Activated CD4-positive, alpha-beta T cell treated with anti-CD3 and anti-CD28 coated beads, Interleukin-2, amount 50 U/mL, for 24 hours (primary cell): Measurements from ENCODE around the gene UTP25.

Experiments used
- DNase-seq, 2 donors: peaks; one replicate each; pipeline ENCODE4 v3.0.0-alpha.2; 2020; ENCODE audit warnings: low read depth in 1 of 2, low spot score in 1 of 2

UTP25 gene

DNA sequence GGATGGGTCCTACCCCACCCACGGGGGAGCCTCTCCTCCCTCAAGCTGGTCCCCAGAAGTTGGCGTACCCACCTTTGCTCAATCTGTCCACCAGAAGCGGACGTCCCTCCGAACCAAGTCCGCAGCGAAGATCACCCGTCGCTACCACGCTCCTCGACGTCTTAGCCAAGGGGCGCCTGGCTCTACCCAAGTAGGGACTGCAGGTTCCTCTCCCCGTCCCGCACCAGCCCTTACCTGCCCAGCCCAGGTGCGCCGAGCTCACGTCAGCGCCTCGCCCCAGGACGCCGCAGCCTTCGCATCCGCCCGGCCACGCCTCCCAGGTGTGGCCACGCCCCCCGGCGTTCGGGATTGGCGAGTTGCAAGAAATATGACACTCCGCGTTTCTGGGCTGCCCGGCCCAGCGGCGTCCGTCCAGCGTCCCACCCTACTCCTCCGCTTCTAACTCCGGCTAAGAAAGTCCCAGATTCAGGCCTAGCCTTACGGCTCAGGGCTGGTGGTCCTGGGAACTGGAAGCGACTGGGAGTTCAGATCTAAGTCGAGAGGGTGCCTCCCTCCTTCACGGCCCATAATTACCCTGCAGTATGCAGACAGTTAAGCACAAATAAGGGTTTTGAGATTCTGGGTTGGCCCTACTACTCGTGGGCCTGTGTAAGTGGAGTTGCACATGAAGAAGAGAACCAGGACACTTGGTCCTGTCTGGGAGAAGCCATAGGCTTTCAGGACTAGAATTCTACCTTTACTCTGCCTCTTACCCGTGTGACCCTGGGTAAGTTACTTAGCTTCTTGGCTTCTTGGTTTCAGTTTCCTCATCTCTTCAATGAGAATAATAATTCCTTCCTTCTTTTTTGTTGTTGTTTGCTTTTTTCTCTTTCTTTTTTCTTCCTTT lies 21.7 kb upstream of the UTP25 start, which contains the start of gene IRF6:
Gene IRF6 (minus strand): TSS at position 268 of the 886 bp plus-strand sequence. CDS start 4,729 bp downstream, outside the sequence.
- DNase-seq, result peak in 1 of 2 donors; percentile 33

DNA sequence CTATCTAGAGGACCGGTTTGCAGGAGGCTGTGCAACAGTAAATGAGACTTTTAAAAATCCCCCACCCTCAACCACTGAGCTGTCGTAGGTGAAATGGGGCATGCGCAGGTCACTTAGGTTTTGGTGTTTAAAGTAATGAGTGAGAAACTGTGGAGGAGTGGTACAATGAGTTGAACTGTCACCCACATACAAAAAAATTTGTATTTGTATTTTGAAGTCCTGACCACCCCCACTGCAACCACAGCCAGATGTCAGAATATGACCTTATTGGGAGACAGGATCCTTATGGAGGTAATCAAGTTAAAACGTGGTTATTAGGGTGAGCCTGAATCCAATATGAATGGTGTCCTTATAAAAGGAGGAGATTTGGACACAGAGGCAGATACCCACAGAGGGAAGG lies 20.3 kb upstream of the UTP25 start:
- DNase-seq, result no peak

DNA sequence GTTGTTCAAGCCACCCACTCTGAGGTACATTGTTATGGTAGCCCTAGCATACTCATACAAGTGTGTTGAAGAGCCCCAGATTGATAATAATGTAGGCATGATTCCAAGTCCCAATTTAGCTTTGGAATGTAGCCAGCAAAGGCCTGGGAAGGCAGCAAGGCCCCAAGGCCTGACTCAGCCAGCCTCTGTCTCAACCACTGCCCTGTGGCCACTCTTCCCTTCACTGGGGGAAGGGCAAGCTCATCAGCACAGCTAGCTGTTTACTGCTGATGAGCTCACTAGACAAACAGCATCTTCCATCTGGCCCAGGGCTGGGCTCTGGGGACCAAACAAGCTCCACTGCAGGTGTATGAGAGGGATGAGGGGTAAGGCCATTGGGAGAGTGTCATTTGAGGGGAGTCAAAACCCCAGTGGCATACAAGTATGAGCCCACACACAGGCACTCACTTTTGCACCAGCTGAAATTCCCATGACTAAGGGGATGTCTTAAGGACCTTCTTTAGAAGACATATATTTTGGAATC lies 19.7 kb upstream of the UTP25 start:
- no peak for DNase-seq

DNA sequence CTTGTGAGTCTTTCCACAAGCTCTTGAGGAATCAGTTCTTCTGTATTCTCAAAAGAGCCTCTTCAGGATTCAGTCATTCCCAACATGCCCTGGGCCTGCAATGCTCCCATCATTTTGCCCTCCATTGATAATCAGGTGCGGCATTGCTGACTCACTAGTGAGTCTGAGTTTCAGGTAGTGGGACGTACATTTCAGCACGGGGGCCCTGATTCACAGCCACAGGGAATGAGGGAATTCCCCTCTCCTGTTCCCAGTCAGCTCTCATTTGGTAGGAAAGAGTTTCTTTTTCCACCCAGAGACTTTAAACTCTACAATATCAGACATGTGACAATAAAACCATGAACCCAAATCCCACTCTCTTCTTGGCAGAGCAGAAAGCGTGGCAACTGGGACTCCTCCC lies 18.2 kb upstream of the UTP25 start:
- DNase-seq, result no peak

DNA sequence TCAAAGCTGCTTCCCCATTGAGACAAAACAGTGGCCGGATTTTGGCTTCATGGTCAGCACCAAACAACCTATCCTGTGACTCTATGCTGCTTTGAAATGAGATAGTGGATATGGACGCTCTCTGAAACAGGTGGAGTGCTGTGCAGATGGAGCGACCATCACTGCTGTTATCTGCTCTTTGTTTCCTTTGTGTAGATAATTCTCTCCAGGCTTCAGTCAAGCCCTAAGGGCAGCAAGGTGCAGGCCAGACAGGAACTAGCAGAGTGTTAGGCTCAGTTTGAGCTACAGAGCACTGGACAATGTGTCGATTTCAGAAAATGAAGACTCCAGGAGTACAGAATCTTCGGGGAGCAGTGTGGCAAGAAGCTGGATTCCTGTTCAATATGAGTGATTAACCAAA lies 17.0 kb upstream of the UTP25 start:
- no peak for DNase-seq

DNA sequence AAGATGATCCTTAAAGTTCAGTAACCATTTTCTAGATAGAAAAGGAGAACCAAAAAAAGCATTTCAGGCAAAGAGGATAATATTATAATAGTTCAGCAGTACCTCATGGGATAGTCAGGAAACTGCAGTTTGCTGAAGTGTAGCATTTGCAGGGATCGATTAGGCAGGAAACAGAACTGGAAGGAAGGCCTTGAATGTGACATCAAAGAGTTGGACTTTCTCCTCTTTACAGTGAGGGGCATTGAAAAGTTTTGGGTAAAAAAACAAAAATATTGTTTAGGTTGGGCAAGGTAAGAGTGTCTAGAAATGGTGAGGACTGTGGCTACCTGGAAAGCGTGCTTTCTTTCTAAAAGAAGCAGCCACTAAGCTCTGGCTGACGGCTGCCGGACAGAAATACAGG lies 13.9 kb upstream of the UTP25 start:
- no peak for DNase-seq

DNA sequence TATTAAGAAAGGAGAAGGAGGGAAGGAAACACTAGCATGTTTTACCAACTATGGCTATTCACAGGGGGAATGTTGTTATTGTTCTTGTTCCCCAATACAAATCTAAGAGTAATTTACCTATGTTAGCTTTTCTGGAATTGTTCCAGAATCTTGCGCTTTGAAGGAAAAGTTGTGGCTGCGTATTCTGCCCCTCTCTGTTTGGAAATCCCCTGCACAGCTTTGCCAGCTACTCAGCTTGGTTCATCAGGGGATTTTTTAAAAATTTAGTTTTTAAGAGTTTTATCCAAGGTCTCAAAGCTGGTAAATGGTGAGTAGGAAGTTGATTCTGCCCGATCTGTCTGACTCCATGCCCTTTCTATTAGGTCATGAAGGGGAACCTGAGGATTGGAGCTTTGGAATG lies 12.3 kb upstream of the UTP25 start:
- no peak for DNase-seq

DNA sequence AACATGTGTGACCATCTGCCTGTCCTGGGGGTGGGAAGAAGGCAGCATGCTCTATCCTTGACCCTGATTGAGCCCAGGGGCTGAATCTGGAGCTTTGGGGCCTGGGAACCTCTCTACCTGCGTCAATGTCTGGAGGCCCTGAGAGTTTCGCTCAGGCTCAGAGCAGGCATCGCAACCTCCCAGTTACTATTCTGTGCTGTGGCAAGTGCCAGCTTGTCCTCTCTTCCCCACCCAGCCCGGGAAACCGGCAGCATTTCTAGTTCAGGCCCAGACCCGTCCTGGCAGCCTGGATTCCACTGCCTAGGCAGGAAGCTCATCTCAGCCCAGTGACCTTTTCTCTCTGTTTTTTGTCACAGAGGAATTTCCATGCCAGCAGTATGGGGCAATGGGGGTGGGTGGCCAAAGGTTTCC lies 11.8 kb upstream of the UTP25 start:
- DNase-seq, result no peak

DNA sequence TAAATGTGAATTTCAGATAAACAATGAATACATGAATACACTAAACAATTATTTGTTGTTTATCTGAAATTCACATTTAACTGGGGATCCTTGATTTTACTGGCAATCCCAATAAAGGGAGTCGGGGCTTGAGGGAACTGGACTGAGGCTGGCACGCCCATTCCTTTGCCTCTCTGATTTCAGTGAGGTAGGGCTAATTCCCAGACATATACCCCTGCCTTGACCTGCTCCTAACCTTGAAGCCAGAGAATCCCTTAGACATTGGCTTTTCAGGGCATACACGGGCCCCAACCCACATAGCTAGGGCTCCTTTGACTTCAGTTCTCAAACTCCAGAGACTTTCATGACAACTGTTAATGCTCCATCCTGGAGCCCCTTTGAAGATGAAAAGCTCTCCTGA lies 10.8 kb upstream of the UTP25 start:
- no peak for DNase-seq

DNA sequence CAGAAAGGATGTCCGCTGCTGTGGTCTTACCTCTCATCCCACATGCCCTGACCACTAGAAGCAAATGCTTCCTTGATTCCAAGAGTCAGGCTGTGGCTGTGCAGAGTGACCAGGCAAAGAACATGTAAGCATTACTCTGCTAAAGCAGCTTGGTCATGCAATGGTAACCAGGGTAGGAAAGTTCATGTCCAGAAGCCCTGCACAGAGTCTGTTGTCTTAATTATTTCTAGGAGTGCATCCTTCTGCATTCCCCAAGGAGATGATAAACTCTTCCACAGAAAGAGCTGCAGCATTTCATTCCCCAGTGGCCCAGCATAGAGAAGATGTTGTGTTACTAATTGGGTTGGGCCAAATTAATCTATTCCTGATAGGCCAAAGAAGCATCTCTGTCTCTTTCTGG lies 10.1 kb upstream of the UTP25 start:
- DNase-seq, result no peak

DNA sequence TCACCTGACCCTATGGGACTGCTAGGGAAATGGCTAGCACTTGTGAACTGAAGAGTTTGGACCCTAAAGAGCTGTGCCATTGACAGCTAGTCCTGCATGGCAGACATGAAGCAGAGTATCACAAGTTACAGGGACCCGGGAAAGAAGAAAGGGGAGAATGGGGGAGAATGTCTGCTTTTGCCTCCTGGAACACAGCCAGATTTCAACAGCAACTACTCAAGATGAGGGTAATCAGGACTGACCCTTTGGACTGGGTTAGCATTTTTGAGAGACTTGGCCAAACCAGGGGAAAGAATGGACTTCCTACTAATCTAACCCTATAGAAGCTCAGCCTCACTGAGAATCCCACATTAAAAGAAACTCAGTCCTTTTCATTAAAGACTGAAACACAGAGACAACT lies 8.7 kb upstream of the UTP25 start:
- no peak for DNase-seq

DNA sequence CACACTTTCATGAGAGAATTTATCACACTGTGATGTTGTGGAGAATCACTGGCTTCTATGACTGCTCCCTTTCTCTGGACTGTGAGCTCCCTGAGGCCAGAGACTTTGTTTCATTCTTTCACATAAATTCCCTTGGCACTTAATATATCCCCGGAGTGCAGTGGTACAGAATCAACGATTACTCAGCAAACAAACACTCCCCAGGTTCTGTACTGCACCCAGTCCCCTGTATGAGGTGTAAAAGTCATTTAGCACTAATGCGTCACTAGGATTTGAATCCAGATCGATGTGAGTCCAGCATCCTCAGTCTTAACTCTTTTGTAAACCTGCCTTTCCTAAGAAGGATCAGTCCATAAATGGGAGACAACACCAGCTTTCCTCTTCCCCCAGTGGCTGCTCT lies 6.8 kb upstream of the UTP25 start:
- no peak for DNase-seq

DNA sequence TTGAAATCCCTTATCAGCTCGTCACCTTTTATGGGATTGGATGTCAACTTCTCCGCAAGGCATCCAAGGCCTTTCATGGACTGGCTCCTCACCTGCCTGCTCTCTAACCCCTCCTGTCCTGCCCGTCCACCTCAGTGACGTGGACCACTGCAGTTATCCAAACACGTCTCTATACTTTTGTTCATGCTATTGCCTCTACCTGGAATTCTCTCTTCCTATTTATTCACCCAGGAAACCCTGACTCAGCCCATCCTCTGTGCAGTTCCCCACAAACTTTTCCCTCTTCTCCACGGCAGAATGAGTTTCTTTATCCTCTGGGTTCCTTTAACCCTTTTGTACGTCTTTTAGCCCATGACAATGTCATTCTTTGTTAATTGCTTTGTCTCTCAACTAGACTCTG lies 5.1 kb upstream of the UTP25 start:
- DNase-seq, result no peak

DNA sequence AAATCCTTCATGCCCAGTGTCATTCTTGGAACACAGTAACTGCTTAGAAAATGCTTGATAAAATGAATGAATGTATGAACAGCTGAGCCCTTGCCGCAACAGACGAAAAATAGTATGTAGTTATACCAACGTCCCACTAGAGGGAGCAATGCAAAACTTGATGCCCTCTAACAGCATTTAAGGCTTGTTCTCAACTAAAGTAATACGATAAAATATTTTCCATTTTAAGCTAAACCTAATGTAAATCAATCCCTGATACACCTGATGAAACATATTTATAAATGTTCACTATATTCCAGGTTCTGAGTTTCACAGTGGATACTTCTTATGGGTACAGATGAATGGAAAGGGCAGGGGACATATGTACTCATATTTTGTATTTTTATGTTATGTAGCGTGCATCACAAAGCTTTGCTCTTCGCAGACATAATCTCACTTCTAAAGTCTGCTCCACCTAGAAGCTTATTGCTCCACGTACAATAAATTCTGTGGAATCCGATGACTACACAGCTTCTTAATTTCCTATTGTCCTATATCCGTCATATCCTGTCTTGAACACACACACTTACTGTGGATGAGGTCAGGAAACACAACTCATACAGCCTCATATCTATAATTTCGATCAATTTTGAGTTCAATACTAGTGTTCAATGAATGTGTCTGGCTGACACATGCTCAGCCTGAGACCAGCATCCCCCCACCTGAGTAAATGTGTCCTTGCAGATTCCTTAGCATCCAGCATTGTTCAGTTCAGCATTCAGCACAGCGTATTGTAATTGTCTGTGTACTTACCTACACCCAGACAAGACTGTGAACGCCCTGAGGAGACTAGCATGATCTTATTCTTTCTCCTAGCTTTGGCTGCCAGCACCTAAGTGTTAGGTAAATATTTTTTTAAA lies 4.4 kb upstream of the UTP25 start:
- peak in 1 of 2 donors; percentile 39 for DNase-seq

DNA sequence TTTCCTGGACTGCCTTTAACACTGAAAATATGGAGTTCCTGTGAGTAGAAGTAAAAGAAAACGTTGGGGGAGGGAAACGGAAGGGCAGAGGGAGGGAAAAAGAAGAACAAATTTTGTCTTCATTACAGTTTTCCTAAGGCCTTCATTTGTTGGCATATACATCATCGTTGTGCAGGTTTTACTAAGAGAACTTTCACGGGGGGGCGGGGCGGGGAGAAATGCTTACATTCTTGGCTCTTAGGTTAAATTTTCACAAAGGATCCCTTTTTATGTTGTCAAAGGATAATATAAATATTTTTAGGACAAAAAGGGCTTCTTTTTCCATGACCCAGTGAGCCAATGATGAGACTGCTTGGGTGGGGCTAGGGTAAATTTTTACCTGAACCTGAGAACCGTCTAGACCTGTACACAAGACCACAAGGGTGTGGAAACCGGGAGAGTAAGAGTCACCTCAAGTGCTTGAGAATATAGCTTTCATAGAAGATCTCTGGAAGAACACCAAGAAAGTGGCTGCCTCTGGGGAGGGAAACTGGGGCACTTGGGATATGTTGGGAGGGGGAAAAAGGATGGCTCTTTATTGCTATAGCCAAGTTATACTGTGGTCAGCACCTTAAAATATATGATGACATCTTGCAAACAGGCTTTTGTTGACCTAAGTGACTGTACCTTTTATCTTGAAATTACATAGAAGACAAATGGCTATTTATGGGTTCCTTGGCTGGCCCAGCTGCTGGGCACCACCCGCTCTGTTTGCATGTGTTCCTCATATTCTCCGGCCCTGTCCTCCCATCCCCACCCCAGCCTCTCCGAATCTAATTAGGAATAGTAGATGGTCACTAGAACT lies 2.0 kb upstream of the UTP25 start:
- DNase-seq, result no peak

DNA sequence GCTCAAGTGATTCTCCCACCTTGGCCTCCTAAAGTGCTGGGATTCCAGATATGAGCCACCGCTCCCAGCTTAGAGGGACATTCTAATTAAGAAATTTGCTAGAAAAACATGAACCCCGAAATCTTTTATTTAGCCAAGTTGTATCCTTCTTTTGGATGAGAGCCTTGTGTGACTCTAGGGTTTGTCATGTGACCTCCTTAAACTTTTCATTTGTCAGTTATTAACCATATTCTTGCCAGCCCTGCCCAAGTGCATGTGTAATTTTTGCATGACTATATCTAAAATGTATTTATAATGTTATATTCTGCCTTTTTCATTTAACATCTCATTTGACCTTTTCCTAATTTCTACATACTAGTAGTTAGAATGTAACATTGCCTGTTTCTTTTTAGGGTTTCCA lies 1.9 kb downstream of the UTP25 start:
- DNase-seq, result no peak

DNA sequence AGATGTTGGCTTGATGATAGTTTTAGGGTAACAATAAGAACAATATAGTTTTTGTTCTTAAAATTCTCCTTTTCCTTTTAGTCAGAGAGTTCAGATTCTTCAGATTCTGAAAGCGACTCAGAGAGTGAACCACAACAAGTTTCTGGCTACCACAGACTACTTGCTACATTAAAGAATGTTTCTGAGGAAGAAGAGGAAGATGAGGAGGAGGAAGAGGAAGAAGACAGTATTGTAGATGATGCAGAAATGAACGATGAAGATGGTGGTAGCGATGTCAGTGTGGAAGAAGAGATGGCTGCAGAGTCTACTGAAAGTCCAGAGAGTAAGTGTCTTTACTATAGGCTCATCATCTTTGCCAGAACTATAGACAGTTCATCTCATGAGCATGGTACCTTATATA lies 3.0 kb downstream of the UTP25 start:
- no peak for DNase-seq

DNA sequence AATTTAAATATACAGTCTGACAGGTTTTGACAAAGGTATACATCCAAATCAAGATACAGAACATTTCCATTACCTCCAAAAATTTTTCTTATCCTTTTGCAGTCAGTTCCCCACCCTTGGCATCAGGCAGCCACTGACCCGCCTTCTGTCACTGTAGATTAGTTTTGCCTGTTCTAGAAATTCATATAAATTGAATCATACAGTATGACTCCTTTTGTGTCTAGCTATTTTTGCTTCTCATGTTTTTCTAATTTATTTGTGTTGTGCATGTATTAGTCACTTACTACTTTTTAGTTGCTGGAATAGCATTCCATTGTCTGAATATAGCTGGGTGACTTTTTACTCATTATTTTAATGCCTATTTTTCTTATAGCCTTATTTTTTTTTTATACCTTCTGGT lies 3.8 kb downstream of the UTP25 start:
- DNase-seq, result no peak

DNA sequence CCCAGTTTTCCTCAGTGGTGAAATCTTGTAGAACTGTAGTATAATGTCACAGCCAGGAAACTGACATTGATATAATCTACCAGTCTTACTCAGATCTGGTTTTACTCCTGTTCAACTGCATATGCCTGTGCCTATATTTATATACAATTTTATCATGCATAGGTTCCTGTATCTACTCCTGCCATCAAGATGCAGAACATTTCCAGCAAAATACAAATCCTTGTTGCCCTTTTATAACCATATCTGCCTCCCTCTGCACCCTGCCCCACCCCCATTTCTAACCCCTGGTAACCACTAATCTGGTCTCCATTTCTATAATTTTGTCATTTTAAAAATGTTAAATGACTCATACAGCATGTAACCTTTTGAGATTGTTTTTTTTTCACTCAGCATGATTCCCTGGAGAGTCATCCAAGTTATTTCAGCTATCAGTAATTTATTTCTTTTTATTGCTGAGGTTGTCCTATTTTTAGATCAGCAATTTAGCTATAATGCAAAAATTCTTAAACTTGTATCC lies 8.1 kb downstream of the UTP25 start:
- no peak for DNase-seq

DNA sequence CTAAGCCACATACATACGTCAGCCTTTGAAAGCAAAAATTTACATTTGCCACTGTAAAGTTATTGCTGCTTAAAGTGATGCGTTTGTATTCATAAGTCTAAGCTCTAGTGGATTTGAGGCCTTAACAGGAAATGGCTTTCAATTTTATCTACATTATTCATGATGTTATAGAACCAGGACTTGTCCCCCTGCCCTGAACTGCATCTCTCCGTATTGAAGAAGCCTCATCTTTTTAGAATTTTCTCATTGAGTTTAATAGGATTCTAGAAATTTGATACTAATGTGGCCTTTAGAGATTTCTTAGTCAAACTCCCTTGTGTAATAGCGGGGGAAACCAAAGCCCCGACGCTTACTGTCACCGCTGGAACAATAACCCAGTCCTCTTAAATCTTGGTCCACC lies 9.9 kb downstream of the UTP25 start:
- no peak for DNase-seq

DNA sequence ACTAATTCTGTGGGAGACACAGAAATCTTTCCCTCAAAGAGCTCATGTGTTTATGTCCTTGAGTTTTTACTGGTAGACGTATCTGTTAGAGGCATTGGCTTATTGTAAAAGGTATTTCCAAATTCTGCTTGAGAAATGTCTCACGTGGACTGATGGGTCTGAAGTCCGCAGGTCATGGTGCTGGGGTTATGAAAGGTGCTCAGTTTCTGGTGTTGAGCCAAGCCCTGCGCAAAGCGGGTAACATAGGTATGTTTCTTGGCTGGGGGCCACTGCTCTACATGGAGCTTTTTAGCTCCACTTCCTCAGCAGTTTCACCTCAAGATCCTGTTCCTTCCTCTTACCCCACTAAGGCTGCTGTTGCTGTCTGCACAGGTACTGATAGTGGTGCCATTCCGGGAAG lies 10.8 kb downstream of the UTP25 start:
- no peak for DNase-seq
